B cell (primary cell): ENCODE measurements around the gene CCDC93. TPM values are rescaled to one million over a fixed set of nuclear protein-coding genes. Genes with fewer than 3 reads are reported as not detected.
A peak's percentile ranks its signal among the peaks of the same experiment; 100 is the strongest.

Source experiments
- ATAC-seq: fragments of 200-7000 bp; cut with Tn5 transposase; one replicate; pipeline ENCODE4 v1.10.0; 2021; ENCODE audit warnings: low read depth, mild to moderate bottlenecking, moderate number of reproducible peaks, moderate library complexity
- CTCF ChIA-PET: fragments of 350-600 bp; sonication (Branson Sonifier 250); formaldehyde crosslinking; loops from one replicate; lab custom pipeline; 2021; ENCODE audit warnings: antibody characterized with exemption, inconsistent platforms; lab: Charles Lee
- POLR2A ChIA-PET: fragments of 350-600 bp; sonication (Branson Sonifier 250); formaldehyde crosslinking; loops from one replicate; lab custom pipeline; 2021; ENCODE audit warnings: antibody characterized with exemption; lab: Charles Lee
- DNase-seq: peaks from one replicate; pipeline ENCODE4 v3.0.0; 2013
- H2AFZ ChIP-seq: 2 replicates; pipeline ENCODE4 v1.6.1; 2012; ENCODE audit warnings: mild to moderate bottlenecking, low read depth, low read length; ENCODE audit not compliant: insufficient read depth, poor library complexity, severe bottlenecking
- H3K27ac ChIP-seq, 2 donors: 1 replicate in 1 of 2; 2 replicates in 1 of 2; pipeline ENCODE4 v1.5.1; 2012 to 2013; ENCODE audit warnings: low read length in 2 of 2, mild to moderate bottlenecking in 2 of 2, moderate library complexity in 1 of 2
- H3K27me3 ChIP-seq, 4 experiments: fragments of 200-600 bp in 1 of 4; sonication (generic) in 1 of 4; replicated peaks in 1 of 4; 1 replicate in 2 of 4; 2 replicates in 2 of 4; pipeline versions ENCODE4 v1.6.1 to v1.7.0; 2013 to 2016; ENCODE audit warnings: low read length in 3 of 4, mild to moderate bottlenecking in 2 of 4, mixed read lengths in 1 of 4, moderate library complexity in 1 of 4; ENCODE audit not compliant: insufficient read depth in 4 of 4, control insufficient read depth in 3 of 4; ENCODE audit errors: control extremely low read depth in 1 of 4
- H3K36me3 ChIP-seq, 2 experiments: replicated peaks in 1 of 2; 1 replicate in 1 of 2; 2 replicates in 1 of 2; pipeline versions ENCODE4 v1.6.1 to v1.7.1; 2013; ENCODE audit warnings: low read length in 1 of 2; ENCODE audit not compliant: insufficient read depth in 2 of 2, control insufficient read depth in 1 of 2; ENCODE audit errors: control extremely low read depth in 1 of 2, extremely low read depth in 1 of 2
- H3K4me1 ChIP-seq, 2 donors: fragments of 200-600 bp in 1 of 2; sonication (generic) in 1 of 2; 1 replicate in 1 of 2; 2 replicates in 1 of 2; pipeline versions ENCODE4 v1.5.1 to v1.6.1; 2013 to 2017; ENCODE audit warnings: low read length in 2 of 2; ENCODE audit not compliant: control insufficient read depth in 2 of 2, insufficient read depth in 2 of 2
- H3K4me2 ChIP-seq: replicated peaks from 2 replicates; pipeline ENCODE3; 2012; ENCODE audit warnings: mild to moderate bottlenecking, low read depth, low read length; ENCODE audit not compliant: poor library complexity, severe bottlenecking
- H3K4me3 ChIP-seq, 5 experiments: fragments of 200-600 bp in 1 of 5; sonication (generic) in 1 of 5; 1 replicate in 3 of 5; 2 replicates in 2 of 5; pipeline versions ENCODE4 v1.5.1 to v1.7.0; 2011 to 2016; ENCODE audit warnings: low read length in 4 of 5, mild to moderate bottlenecking in 4 of 5, low read depth in 2 of 5, control low read depth in 1 of 5, moderate library complexity in 1 of 5; ENCODE audit not compliant: insufficient read depth in 1 of 5; ENCODE audit errors: control extremely low read depth in 1 of 5, extremely low read depth in 1 of 5
- H3K79me2 ChIP-seq: fragments of 200-600 bp; sonication (generic); one replicate; pipeline ENCODE4 v1.6.0; 2016; ENCODE audit warnings: low read length; ENCODE audit not compliant: control insufficient read depth, insufficient read depth
- H3K9ac ChIP-seq: fragments of 200-600 bp; sonication (generic); 2 replicates; pipeline ENCODE4 v1.6.1; 2017; ENCODE audit warnings: mild to moderate bottlenecking, low read length, moderate library complexity
- H3K9me3 ChIP-seq, 3 donors: one replicate each; pipeline versions ENCODE4 v1.6.1 to v1.7.1; 2013; ENCODE audit warnings: low read length in 2 of 3; ENCODE audit not compliant: control insufficient read depth in 2 of 3, insufficient read depth in 1 of 3; ENCODE audit errors: control extremely low read depth in 1 of 3
- H4K20me1 ChIP-seq: 2 replicates; pipeline ENCODE4 v1.6.0; 2012; ENCODE audit warnings: mild to moderate bottlenecking, low read length; ENCODE audit not compliant: insufficient read depth, control insufficient read depth, poor library complexity, severe bottlenecking
- H3K27ac Mint-ChIP-seq: one replicate; pipeline ENCODE4 v1.8.0; 2021; ENCODE audit warnings: mixed read lengths
- H3K27me3 Mint-ChIP-seq: one replicate; pipeline ENCODE4 v1.8.0; 2021; ENCODE audit warnings: mixed read lengths
- H3K4me1 Mint-ChIP-seq: one replicate; pipeline ENCODE4 v1.8.0; 2021; ENCODE audit warnings: mixed read lengths
- H3K4me3 Mint-ChIP-seq: one replicate; pipeline ENCODE4 v1.8.0; 2021; ENCODE audit warnings: mixed read lengths
- H3K9me3 Mint-ChIP-seq: one replicate; pipeline ENCODE4 v1.8.0; 2022; ENCODE audit warnings: mixed read lengths; ENCODE audit not compliant: insufficient read depth
- CTCF ChIP-seq: fragments of 200-600 bp; IDR thresholded peaks from one replicate; pipeline ENCODE4 v1.8.0; 2022; ENCODE audit warnings: antibody characterized with exemption, mild to moderate bottlenecking
- EZH2 ChIP-seq: IDR thresholded peaks from 2 replicates; pipeline ENCODE4 v1.6.1; 2012; ENCODE audit warnings: borderline replicate concordance, low read depth, mild to moderate bottlenecking, moderate library complexity, low read length; ENCODE audit not compliant: insufficient read depth, poor library complexity, severe bottlenecking
- WGBS: methylation state at CpG from one replicate; pipeline ENCODE4 v1.1.5; 2013; ENCODE audit warnings: missing lambda C conversion rate; ENCODE audit not compliant: insufficient coverage; 5-methylcytosine and 5-hydroxymethylcytosine counted together
- intact Hi-C: fragments of 100-400 bp; cut with micrococcal nuclease; formaldehyde crosslinking; loops from one replicate; pipeline ENCODE4 v1.10.0; 2022
- polyA plus RNA-seq: library from polyadenylated mRNA; depleted of rRNA; stranded (reverse); fragments of >200 nt; gene quantifications from 2 replicates; pipeline ENCODE4 v1.2.3, GENCODE V29; 2012
- total RNA-seq, 2 donors: library from RNA; stranded (reverse); fragments of 120-200 nt in 1 of 2; gene quantifications; 1 replicate in 1 of 2; 2 replicates in 1 of 2; pipeline versions ENCODE4 v1.2.3 to v1.2.4, GENCODE V29; 2013 to 2022

Gene CCDC93
- total and polyA plus RNA-seq, 2 donors (not counting 1 experiment from before 2014, with no cell fraction given): 17.5 to 79.6 TPM

DNA sequence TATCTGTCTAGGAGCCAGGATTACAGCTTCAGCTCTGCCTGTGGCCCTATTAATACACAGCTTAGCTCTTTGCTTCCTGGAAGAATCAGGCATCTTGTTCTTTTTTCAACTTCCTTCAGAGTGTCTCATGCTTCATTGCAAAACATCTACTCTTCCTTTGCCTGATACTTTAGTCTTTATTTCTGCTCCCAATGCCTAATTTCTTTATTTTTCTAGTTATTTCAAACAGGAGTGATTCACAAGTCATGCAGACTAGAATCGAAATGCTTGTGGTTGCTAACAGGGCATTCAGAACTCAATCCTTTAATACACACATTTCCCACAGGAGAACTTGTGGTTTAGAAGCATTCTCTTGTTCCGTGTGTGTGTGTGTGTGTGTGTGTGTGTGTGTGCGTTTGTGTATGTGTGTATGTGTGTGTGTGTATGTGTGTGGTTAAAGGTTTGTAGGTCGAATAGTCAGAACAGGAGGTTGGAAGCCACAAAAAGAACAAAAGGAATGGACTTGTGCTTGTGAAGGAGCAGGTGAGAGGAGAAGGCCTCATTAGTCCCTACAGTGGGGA, 46.1 kb upstream of the CCDC93 start:
- Histone ChIP-seq H3K9me3 (no peaks in the 10 kb centered on the region), H3K4me3 (no peak overlapping the region), H3K27ac (peak overlapping the region in 1 of 2 donors; percentile 9), H4K20me1 (no peaks in the 10 kb centered on the region), H3K79me2 (no peaks in the 10 kb centered on the region), H3K36me3 (no peaks in the 10 kb centered on the region), H3K27me3 (peaks cover 0 to 5% (median 0%) of the 10 kb centered on the region in 4 experiments), H2AFZ (peak overlapping the region; percentile 37), H3K9ac (peak overlapping the region; percentile 18), H3K4me2 (peak overlapping the region; percentile 31), H3K4me1 (peaks cover 47 to 58% of the 10 kb centered on the region in 2 donors)
- peak; percentile 18 for DNase-seq
- H3K4me3 Mint-ChIP-seq: peak overlapping the region; percentile 42
- no peak for ATAC-seq
- H3K4me1 Mint-ChIP-seq: peaks cover 56% of the 10 kb centered on the region
- peaks cover 4% of the 10 kb centered on the region for H3K27me3 Mint-ChIP-seq
- no peak for TF ChIP-seq EZH2
- TF ChIP-seq CTCF: no peak
- intact Hi-C loops: loop anchor here (5.0 kb wide), 1 partner anchor 162 kb away; no protein-coding TSS in a partner anchor
- POLR2A ChIA-PET: interaction anchor here (1.2 kb wide), 1 partner anchor 13 kb away, joined by 4 read pairs; no protein-coding TSS in a partner anchor
- CTCF ChIA-PET: interaction anchor here (1.1 to 24.7 kb wide), 14 partner anchors 11 to 805 kb away, joined by 3 to 784 read pairs (median 7); partner anchors contain the start of genes CCDC93 and INSIG2
- WGBS: 0% methylated on average over 2 of the region's 4 CpGs
- peak overlapping the region; percentile 87 for H3K27ac Mint-ChIP-seq
- H3K9me3 Mint-ChIP-seq: no peaks in the 10 kb centered on the region

- H3K4me2 ChIP-seq: no peak overlapping the region
- Mint-ChIP-seq H3K4me3 (no peak overlapping the region), H3K4me1 (peaks cover 63% of the 10 kb centered on the region), H3K27me3 (no peaks in the 10 kb centered on the region), H3K27ac (peak overlapping the region; percentile 72), H3K9me3 (no peaks in the 10 kb centered on the region)
- no peak overlapping the region for H2AFZ ChIP-seq
- no peak overlapping the region for H3K4me3 ChIP-seq
- H3K9ac ChIP-seq: no peak overlapping the region
- no peak for ATAC-seq
- TF ChIP-seq CTCF (no peak), EZH2 (no peak)
- DNase-seq: no peak
- 79% methylated on average over 2 of the region's 3 CpGs for WGBS
- H3K27me3 ChIP-seq: peaks cover 0 to 5% (median 0%) of the 10 kb centered on the region in 4 experiments
- H3K4me1 ChIP-seq: peaks cover 55 to 68% of the 10 kb centered on the region in 2 donors
- H4K20me1 ChIP-seq: no peaks in the 10 kb centered on the region
- ChIA-PET POLR2A (no interaction called here), CTCF (interaction anchor here (0.8 to 24.7 kb wide), 5 partner anchors 14 to 56 kb away, joined by 3 to 784 read pairs (median 5); no protein-coding TSS in a partner anchor)
- no peaks in the 10 kb centered on the region for H3K9me3 ChIP-seq
- intact Hi-C loops: loop anchor here (5.0 kb wide), 1 partner anchor 163 kb away; no protein-coding TSS in a partner anchor
- no peak overlapping the region for H3K27ac ChIP-seq
- H3K79me2 ChIP-seq: no peaks in the 10 kb centered on the region
- H3K36me3 ChIP-seq: no peaks in the 10 kb centered on the region
Measured at GRCh38 chr2:118058951-118059350, 45.1 kb upstream of the CCDC93 start.
